RWPE1 (cell line): ENCODE results near the gene GNA12.
A peak's percentile ranks its signal among the peaks of the same experiment; 100 is the strongest.
"Not testable (repeated sequence)": the region's sequence is repeated elsewhere in the genome, so short reads cannot be mapped to it uniquely, and the experiment has no call there.

ENCODE experiments used
- CTCF ChIA-PET: fragments of 350-600 bp; sonication (Branson Sonifier 250); formaldehyde crosslinking; extraction: SDS; loops from one replicate; lab custom pipeline; 2021; lab: Yijun Ruan, JAX
- POLR2A ChIA-PET: fragments of 400-600 bp; formaldehyde crosslinking; extraction: SDS; loops from one replicate; lab custom pipeline; 2020; ENCODE audit warnings: antibody characterized with exemption; ENCODE audit not compliant: low non-redundant PET; lab: Yijun Ruan, JAX
- DNase-seq: peaks from one replicate; pipeline ENCODE4 v3.0.0; 2012; ENCODE audit warnings: low spot score
- H3K27ac ChIP-seq: fragments of 450-650 bp; 2 replicates; pipeline ENCODE4 v1.5.1; 2017
- CTCF ChIP-seq: fragments of 450-650 bp; conservative IDR thresholded peaks from 2 replicates; pipeline ENCODE4 v1.5.1; 2017; ENCODE audit warnings: low read depth, mild to moderate bottlenecking

Gene GNA12

GRCh38 chr7:2698581-2699288, 145.4 kb downstream of the GNA12 start:
- CTCF ChIA-PET = interaction anchor here (0.6 to 0.7 kb wide), 2 partner anchors 75 to 384 kb away, joined by 3 read pairs; no protein-coding TSS in a partner anchor
- no peak for TF ChIP-seq CTCF
- no peak for DNase-seq
- POLR2A ChIA-PET = no interaction called here
- H3K27ac ChIP-seq = no peak overlapping the region

DNA sequence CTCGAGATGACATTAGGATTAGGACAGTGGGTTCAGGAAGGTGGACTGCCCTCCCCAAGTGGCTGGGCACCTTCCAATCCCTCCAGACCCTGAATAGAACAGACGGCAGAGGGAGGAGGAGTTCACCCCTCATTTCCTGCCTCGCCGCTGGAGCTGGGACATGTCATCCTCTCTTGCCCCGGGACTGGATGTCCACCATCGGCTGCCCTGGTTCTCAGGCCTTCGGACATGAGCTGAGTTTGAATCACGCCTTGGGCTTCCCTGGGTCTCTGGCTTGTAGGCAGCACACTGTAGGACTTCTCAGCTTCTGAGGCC, 150.0 kb downstream of the GNA12 start:
- DNase-seq, H3K27ac ChIP-seq, POLR2A ChIA-PET, CTCF ChIA-PET: not testable (repeated sequence)

- H3K27ac ChIP-seq, CTCF ChIA-PET, DNase-seq, POLR2A ChIA-PET: not testable (repeated sequence)
Measured at GRCh38 chr7:2693420-2694121, 150.5 kb downstream of the GNA12 start.

DNA sequence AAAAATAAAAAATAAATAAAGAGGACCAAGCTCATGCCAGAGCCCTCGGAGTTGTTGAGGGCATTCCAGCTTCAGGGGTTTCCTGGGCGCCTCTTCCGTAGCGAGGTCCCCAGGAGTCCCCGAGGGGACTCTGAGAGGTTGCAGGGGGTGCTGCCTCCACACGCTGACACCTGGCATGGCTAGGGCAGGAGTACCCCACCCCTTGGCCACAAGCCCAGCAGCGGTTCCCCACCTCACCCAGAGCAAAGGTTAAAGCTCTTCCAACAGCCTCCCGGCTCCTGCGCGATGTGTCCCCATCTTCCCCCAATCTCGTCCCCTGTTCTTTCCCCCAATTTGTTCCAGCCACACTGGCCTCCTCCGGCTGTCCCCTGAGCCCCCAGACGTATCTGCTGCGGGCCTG, 151.6 kb downstream of the GNA12 start:
- no peak for DNase-seq
- ChIA-PET CTCF (no interaction called here), POLR2A (interaction anchor here (0.6 to 0.7 kb wide), 2 partner anchors 79 to 102 kb away, joined by 3 read pairs; no protein-coding TSS in a partner anchor)
- no peak for TF ChIP-seq CTCF
- H3K27ac ChIP-seq = no peak overlapping the region

GRCh38 chr7:2691932-2692439, 152.1 kb downstream of the GNA12 start:
- ChIA-PET POLR2A (interaction anchor here (0.6 to 0.7 kb wide), 2 partner anchors 79 to 101 kb away, joined by 3 read pairs; no protein-coding TSS in a partner anchor), CTCF (interaction anchor here (0.7 kb wide), 1 partner anchor 11 kb away, joined by 4 read pairs; no protein-coding TSS in a partner anchor)
- DNase-seq = not testable (repeated sequence)
- H3K27ac ChIP-seq = peak overlapping the region; percentile 30; the same call in 1 of the 2 replicates

- DNase-seq = no peak
- peak overlapping the region; percentile 30; the same call in 1 of the 2 replicates for H3K27ac ChIP-seq
- ChIA-PET CTCF (interaction anchor here (0.5 to 1.4 kb wide), 3 partner anchors 10 to 1705 kb away, joined by 4 to 5 read pairs (median 4); no protein-coding TSS in a partner anchor), POLR2A (no interaction called here)
- TF ChIP-seq CTCF = no peak
Measured at GRCh38 chr7:2691011-2691707, 152.9 kb downstream of the GNA12 start.

GRCh38 chr7:2689951-2690705, 154.0 kb downstream of the GNA12 start:
- no peak overlapping the region for H3K27ac ChIP-seq
- CTCF ChIA-PET = interaction anchor here (0.9 to 1.4 kb wide), 4 partner anchors 9 to 29 kb away, joined by 3 to 9 read pairs (median 6); no protein-coding TSS in a partner anchor
- TF ChIP-seq CTCF = no peak
- POLR2A ChIA-PET = no interaction called here
- DNase-seq = no peak
